Spleen (tissue), 13 donors: ENCODE measurements around the gene PPP1R37. TPM values are rescaled to one million over a fixed set of nuclear protein-coding genes. Genes with fewer than 3 reads are reported as not detected.

Source experiments
- DNase-seq: peaks from one replicate; pipeline ENCODE4 v3.0.0-alpha.2; 2020
- H3K27ac ChIP-seq, 8 donors: fragments of 200-600 bp; sonication (generic) in 7 of 8; 1 replicate in 4 of 8; 2 replicates in 4 of 8; pipeline versions ENCODE4 v1.5.0 to v1.8.0; 2016 to 2021; ENCODE audit warnings: inconsistent platforms in 4 of 8, mild to moderate bottlenecking in 4 of 8, moderate library complexity in 1 of 8
- H3K27me3 ChIP-seq, 7 donors: fragments of 200-600 bp; sonication (generic) in 6 of 7; replicated peaks in 1 of 7; 1 replicate in 4 of 7; 2 replicates in 3 of 7; pipeline versions ENCODE4 v1.5.0 to v1.8.0; 2016 to 2021; ENCODE audit warnings: inconsistent platforms in 3 of 7, mild to moderate bottlenecking in 1 of 7
- H3K36me3 ChIP-seq, 6 donors: fragments of 200-600 bp; sonication (generic) in 5 of 6; 1 replicate in 4 of 6; 2 replicates in 2 of 6; pipeline versions ENCODE4 v1.5.0 to v1.8.0; 2016 to 2021; ENCODE audit warnings: inconsistent platforms in 2 of 6
- H3K4me1 ChIP-seq, 6 donors: fragments of 200-600 bp; sonication (generic) in 5 of 6; 1 replicate in 3 of 6; 2 replicates in 3 of 6; pipeline versions ENCODE4 v1.5.0 to v1.8.0; 2016 to 2021; ENCODE audit warnings: inconsistent platforms in 3 of 6
- H3K4me3 ChIP-seq, 8 donors: fragments of 200-600 bp; sonication (generic) in 7 of 8; 1 replicate in 4 of 8; 2 replicates in 4 of 8; pipeline versions ENCODE4 v1.5.0 to v1.8.0; 2016 to 2021; ENCODE audit warnings: inconsistent platforms in 4 of 8, mild to moderate bottlenecking in 4 of 8, moderate library complexity in 2 of 8
- H3K9me3 ChIP-seq, 8 donors: fragments of 200-600 bp; sonication (generic) in 7 of 8; 1 replicate in 4 of 8; 2 replicates in 4 of 8; pipeline versions ENCODE4 v1.5.0 to v1.8.0; 2016 to 2021; ENCODE audit warnings: inconsistent platforms in 4 of 8
- CTCF ChIP-seq, 11 experiments: fragments of 200-600 bp in 7 of 11; fragments of 450-650 bp in 4 of 11; sonication (generic) in 4 of 11; IDR thresholded peaks in 8 of 11; conservative IDR thresholded peaks in 3 of 11; 1 replicate in 7 of 11; 2 replicates in 4 of 11; pipeline versions ENCODE4 v1.4.0 to v1.8.0; 2016 to 2021; ENCODE audit warnings: antibody characterized with exemption in 11 of 11, inconsistent platforms in 4 of 11, mild to moderate bottlenecking in 1 of 11
- POLR2A ChIP-seq, 3 donors: fragments of 450-650 bp; IDR thresholded peaks; one replicate each; pipeline ENCODE4 v1.5.1; 2017; ENCODE audit warnings: antibody characterized with exemption in 3 of 3, mild to moderate bottlenecking in 1 of 3
- POLR2AphosphoS5 ChIP-seq, 3 donors: sonication (generic); formaldehyde crosslinking; IDR thresholded peaks; one replicate each; pipeline ENCODE4 v1.5.1; 2017; ENCODE audit warnings: antibody characterized with exemption in 3 of 3
- WGBS, 5 donors: extraction: QIAGEN DNeasy Blood & Tissue Kit in 3 of 5; methylation state at CpG; one replicate each; pipeline versions ENCODE4 v1.1.5 to v1.1.7; 2013 to 2018; 5-methylcytosine and 5-hydroxymethylcytosine counted together
- intact Hi-C: fragments of 100-400 bp; cut with DNase I; formaldehyde crosslinking; loops from one replicate; pipeline ENCODE4 v1.15.0; 2023; ENCODE audit warnings: low total_unique reads
- long read RNA-seq, 2 donors: transcript quantifications; one replicate each; lab custom pipeline, GENCODE V29; 2026
- polyA plus RNA-seq, 3 donors: library from polyadenylated mRNA; stranded (reverse); fragments of 200-250 nt; gene quantifications; one replicate each; pipeline ENCODE4 v1.2.1, GENCODE V29; 2013
- total RNA-seq, 7 donors: library from RNA; depleted of rRNA in 3 of 7; stranded (reverse); fragments of >200 nt in 3 of 7; fragmentation: NEBNext Ultra II Directional in 4 of 7; extraction: Animal tissue kit (Norgen Biotek cat#: 25700) in 4 of 7; gene quantifications; one replicate each; pipeline versions ENCODE4 v1.1.0 to v1.2.1, GENCODE V29; 2016 to 2021
- donor health status: healthy with polysubstance abuse.
- donor health status: DM: no; HTN: no; CAD: no; lungs with moderate emphysema.
- donor health status: DM: no; HTN: no; CAD: no.
- donor health status: Bipolar disorder and iron deficiency.
- donor health status: healthy.
- donor health status: DM: no; HTN: no; CAD: no.
- donor health status: DM: yes; HTN: yes; CAD: no.

The PPP1R37 gene
- total RNA-seq (10 to 100 TPM; 16.2 to 27.1 (median 19.6) TPM), polyA plus RNA-seq (10 to 100 TPM; 14.3 to 36.7 (median 20.3) TPM)
- long read RNA-seq, donor 1: 0 reads
- long read RNA-seq, donor 2, partial matches to known transcripts: 0 of 2 reads
- long read RNA-seq, donor 2, other reads (novel, unspliced or antisense): 0 of 2 reads

GRCh38 chr19:45092747-45093678 is at the start of gene PPP1R37:
Gene PPP1R37 (plus strand): TSS chr19:45093179. CDS start chr19:45093326, 147 bp downstream.
- intact Hi-C loops: no loop called here
- H3K9me3 ChIP-seq: no peaks in the 10 kb centered on the region
- peak within 1 kb of the TSS; percentile 75 to 100 (median 90) for H3K4me3 ChIP-seq
- 0 to 1% (median 0%) methylated on average over 60 to 103 of the region's 103 CpGs for WGBS, 5 donors
- peak within 1 kb of the TSS; percentile 85 to 92 (median 88) for H3K27ac ChIP-seq
- peak in 9 of 11 experiments; percentile 34 to 68 (median 49) for TF ChIP-seq CTCF (IDR thresholded peaks at IDR 0.05 in 8 of 11, conservative IDR thresholded peaks at IDR 0.05 in 3 of 11)
- TF ChIP-seq POLR2AphosphoS5 (IDR thresholded peaks at IDR 0.05): peak; percentile 83 to 89 (median 87)
- peak in 1 of 3 donors; percentile 66 for TF ChIP-seq POLR2A (IDR thresholded peaks at IDR 0.05)
- H3K4me1 ChIP-seq: peaks cover 17 to 93% (median 63%) of the 10 kb centered on the region in 6 donors
- peak; percentile 98 for DNase-seq
- no peaks in the 10 kb centered on the region for H3K27me3 ChIP-seq
- peaks cover 0 to 30% (median 10%) of the 10 kb centered on the region in 6 donors for H3K36me3 ChIP-seq

GRCh38 chr19:45045671-45046353 is 47.2 kb upstream of the PPP1R37 start:
- 83 to 91% (median 85%) methylated on average over 14 of the region's 14 CpGs for WGBS, 5 donors
- Histone ChIP-seq H3K27ac (peak overlapping the region in 6 of 8 donors; percentile 49 to 86 (median 82)), H3K4me3 (no peak overlapping the region), H3K27me3 (no peaks in the 10 kb centered on the region), H3K9me3 (no peaks in the 10 kb centered on the region), H3K4me1 (peaks cover 27 to 96% (median 83%) of the 10 kb centered on the region in 6 donors), H3K36me3 (peaks cover 0 to 90% (median 55%) of the 10 kb centered on the region in 6 donors)
- TF ChIP-seq POLR2AphosphoS5 (IDR thresholded peaks at IDR 0.05) (peak in 2 of 3 donors; percentile 7 to 20), CTCF (IDR thresholded peaks at IDR 0.05 in 8 of 11, conservative IDR thresholded peaks at IDR 0.05 in 3 of 11) (no peak), POLR2A (IDR thresholded peaks at IDR 0.05) (no peak)
- DNase-seq: no peak
- intact Hi-C loops: loop anchor here (10.0 kb wide), 1 partner anchor 151 kb away; the partner anchor contains the start of gene TOMM40

GRCh38 chr19:45046355-45046754 is 46.6 kb upstream of the PPP1R37 start:
- H3K27ac ChIP-seq: peak overlapping the region; percentile 19 to 86 (median 66)
- peaks cover 23 to 96% (median 83%) of the 10 kb centered on the region in 6 donors for H3K4me1 ChIP-seq
- WGBS, 5 donors: 80 to 89% (median 86%) methylated on average over 7 of the region's 7 CpGs
- H3K27me3 ChIP-seq: no peaks in the 10 kb centered on the region
- TF ChIP-seq POLR2AphosphoS5 (IDR thresholded peaks at IDR 0.05) (peak in 1 of 3 donors; percentile 3), CTCF (IDR thresholded peaks at IDR 0.05 in 8 of 11, conservative IDR thresholded peaks at IDR 0.05 in 3 of 11) (no peak), POLR2A (IDR thresholded peaks at IDR 0.05) (no peak)
- no peak overlapping the region for H3K4me3 ChIP-seq
- intact Hi-C loops: loop anchor here (10.0 kb wide), 1 partner anchor 152 kb away; the partner anchor contains the start of gene TOMM40
- H3K9me3 ChIP-seq: no peaks in the 10 kb centered on the region
- peaks cover 0 to 90% (median 51%) of the 10 kb centered on the region in 6 donors for H3K36me3 ChIP-seq
- no peak for DNase-seq
